GM12878 (cell line): Measurements from ENCODE around the gene CDCA3. TPM values are rescaled to one million over a fixed set of nuclear protein-coding genes. Genes with fewer than 3 reads are reported as not detected.
A peak's percentile ranks its signal among the peaks of the same experiment; 100 is the strongest.

Source experiments
- BACH1 ChIP-seq: fragments of 450-650 bp; IDR thresholded peaks from 2 replicates; pipeline ENCODE4 v1.6.1; 2017; ENCODE audit warnings: mild to moderate bottlenecking, borderline replicate concordance
- CEBPB ChIP-seq, 2 experiments: fragments of 150-350 bp in 1 of 2; IDR thresholded peaks; 2 replicates each; pipeline ENCODE4 v1.6.1; 2012 to 2014; ENCODE audit warnings: low read depth in 2 of 2, low read length in 2 of 2, borderline replicate concordance in 1 of 2, inconsistent platforms in 1 of 2
- ELK1 ChIP-seq: IDR thresholded peaks from 2 replicates; pipeline ENCODE4 v1.6.1; 2012; ENCODE audit warnings: low read depth, low read length, improper control_type of control experiment
- EP300 ChIP-seq, 2 experiments: fragments of 150-350 bp in 1 of 2; IDR thresholded peaks; 2 replicates each; pipeline ENCODE4 v1.6.1; 2011 to 2012; ENCODE audit warnings: low read depth in 2 of 2, low read length in 2 of 2, borderline replicate concordance in 1 of 2, improper control_type of control experiment in 1 of 2, inconsistent platforms in 1 of 2; ENCODE audit not compliant: control insufficient read depth in 1 of 2
- FOXK2 ChIP-seq: fragments of 450-650 bp; IDR thresholded peaks from 2 replicates; pipeline ENCODE4 v1.6.1; 2017; ENCODE audit warnings: mild to moderate bottlenecking, moderate library complexity
- HCFC1 ChIP-seq: fragments of 150-350 bp; IDR thresholded peaks from 2 replicates; pipeline ENCODE4 v1.6.1; 2014; ENCODE audit warnings: low read length
- IKZF1 ChIP-seq: fragments of 450-650 bp; conservative IDR thresholded peaks from 2 replicates; pipeline ENCODE4 v1.6.1; 2017; ENCODE audit warnings: antibody characterized with exemption, mild to moderate bottlenecking
- JUNB ChIP-seq: IDR thresholded peaks from 2 replicates; pipeline ENCODE4 v1.6.1; 2016; ENCODE audit warnings: antibody characterized with exemption, mild to moderate bottlenecking
- MTA3 ChIP-seq: IDR thresholded peaks from 2 replicates; pipeline ENCODE4 v1.6.1; 2012; ENCODE audit warnings: low read length, inconsistent platforms, borderline replicate concordance
- MXI1 ChIP-seq: fragments of 150-350 bp; IDR thresholded peaks from 2 replicates; pipeline ENCODE4 v1.6.1; 2011; ENCODE audit warnings: low read depth, mild to moderate bottlenecking, inconsistent platforms, low read length, improper control_type of control experiment
- NBN ChIP-seq: fragments of 450-650 bp; IDR thresholded peaks from 2 replicates; pipeline ENCODE4 v1.6.1; 2016
- NR2C1 ChIP-seq: fragments of 450-650 bp; IDR thresholded peaks from 2 replicates; pipeline ENCODE4 v1.6.1; 2017; ENCODE audit warnings: antibody characterized with exemption, mild to moderate bottlenecking, moderate library complexity
- PAX5 ChIP-seq: IDR thresholded peaks from 2 replicates; pipeline ENCODE4 v1.6.1; 2011; ENCODE audit warnings: low read depth, low read length, borderline replicate concordance
- POLR2AphosphoS5 ChIP-seq: IDR thresholded peaks from 2 replicates; pipeline ENCODE4 v1.6.1; 2011; ENCODE audit warnings: mild to moderate bottlenecking, low read length, inconsistent platforms
- POU2F2 ChIP-seq: IDR thresholded peaks from 3 replicates; pipeline ENCODE4 v1.6.1; 2011; ENCODE audit warnings: low read depth, mild to moderate bottlenecking, low read length, borderline replicate concordance
- RUNX3 ChIP-seq: IDR thresholded peaks from 2 replicates; pipeline ENCODE4 v1.6.1; 2012; ENCODE audit warnings: low read length, inconsistent platforms
- SP1 ChIP-seq: IDR thresholded peaks from one replicate; pipeline ENCODE4 v1.6.1; 2011; ENCODE audit warnings: low read depth, low read length
- WRNIP1 ChIP-seq: IDR thresholded peaks from 2 replicates; pipeline ENCODE4 v1.6.1; 2011; ENCODE audit warnings: low read depth, low read length, improper control_type of control experiment, borderline replicate concordance
- ZNF592 ChIP-seq: fragments of 450-650 bp; IDR thresholded peaks from 2 replicates; pipeline ENCODE4 v1.6.1; 2017; ENCODE audit warnings: mild to moderate bottlenecking, moderate library complexity
- ZZZ3 ChIP-seq: IDR thresholded peaks from 2 replicates; pipeline ENCODE4 v1.6.1; 2011; ENCODE audit warnings: low read depth; ENCODE audit not compliant: control insufficient read depth, insufficient read length
- polyA plus RNA-seq, 11 experiments: library from polyadenylated mRNA; depleted of rRNA in 4 of 11; unstranded in 6 of 11; stranded (reverse) in 5 of 11; fragments of >200 nt; fragmentation: Nextera tagmentation in 4 of 11; fragmentation: Illumina TruSeq in 1 of 11; extraction: Ambion mirVana in 4 of 11; extraction: Trizol in 1 of 11; gene quantifications; 1 replicate in 1 of 11; 2 replicates in 10 of 11; pipeline versions ENCODE4 v1.2.1 to v1.2.3, GENCODE V29; 2011 to 2016; ENCODE audit warnings: inconsistent platforms in 2 of 11, missing spikeins in 2 of 11, low read depth in 1 of 11
- total RNA-seq, 4 experiments: library from RNA; depleted of rRNA in 3 of 4; stranded (reverse); fragments of >200 nt in 3 of 4; fragmentation: Illumina TruSeq in 1 of 4; extraction: Trizol in 1 of 4; gene quantifications; 2 replicates each; pipeline versions ENCODE4 v1.2.1 to v1.2.3, GENCODE V29; 2013 to 2021
- TF ChIP-seq, protein P1 (sequence below): fragments of 150-350 bp; IDR thresholded peaks from 2 replicates; pipeline ENCODE4 v1.6.1; 2014; ENCODE audit warnings: mild to moderate bottlenecking, low read depth, low read length
- TF ChIP-seq, protein P2 (sequence below): fragments of 450-650 bp; IDR thresholded peaks from 2 replicates; pipeline ENCODE4 v1.6.1; 2018; ENCODE audit warnings: borderline replicate concordance, mild to moderate bottlenecking; ENCODE audit not compliant: partially characterized antibody

CDCA3 gene
- total and polyA plus RNA-seq, 10 of the 15 experiments (the other 5 are each of a cell fraction or from before 2014, with no cell fraction given) = 34.5 to 148 (median 97.4) TPM

GRCh38 chr12:6851921-6852650, 1.0 kb upstream of the CDCA3 start, which contains the start of gene USP5 (continued):
- peak; percentile 54; the same call in 1 of the 2 replicates for TF ChIP-seq BACH1
- peak; percentile 95 for TF ChIP-seq NR2C1
- TF ChIP-seq, protein P1, sequence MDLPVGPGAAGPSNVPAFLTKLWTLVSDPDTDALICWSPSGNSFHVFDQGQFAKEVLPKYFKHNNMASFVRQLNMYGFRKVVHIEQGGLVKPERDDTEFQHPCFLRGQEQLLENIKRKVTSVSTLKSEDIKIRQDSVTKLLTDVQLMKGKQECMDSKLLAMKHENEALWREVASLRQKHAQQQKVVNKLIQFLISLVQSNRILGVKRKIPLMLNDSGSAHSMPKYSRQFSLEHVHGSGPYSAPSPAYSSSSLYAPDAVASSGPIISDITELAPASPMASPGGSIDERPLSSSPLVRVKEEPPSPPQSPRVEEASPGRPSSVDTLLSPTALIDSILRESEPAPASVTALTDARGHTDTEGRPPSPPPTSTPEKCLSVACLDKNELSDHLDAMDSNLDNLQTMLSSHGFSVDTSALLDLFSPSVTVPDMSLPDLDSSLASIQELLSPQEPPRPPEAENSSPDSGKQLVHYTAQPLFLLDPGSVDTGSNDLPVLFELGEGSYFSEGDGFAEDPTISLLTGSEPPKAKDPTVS = no peak
- TF ChIP-seq MXI1 = peak; percentile 49
- peak; percentile 100 for TF ChIP-seq IKZF1
- peak; percentile 28; the same call in 1 of the 2 replicates for TF ChIP-seq JUNB
- peak; percentile 70; the same call in 1 of the 2 replicates for TF ChIP-seq POLR2AphosphoS5
- TF ChIP-seq ZNF592 = no peak
- peak; percentile 55; the same call in 1 of the 2 replicates for TF ChIP-seq NBN
- TF ChIP-seq, protein P2, sequence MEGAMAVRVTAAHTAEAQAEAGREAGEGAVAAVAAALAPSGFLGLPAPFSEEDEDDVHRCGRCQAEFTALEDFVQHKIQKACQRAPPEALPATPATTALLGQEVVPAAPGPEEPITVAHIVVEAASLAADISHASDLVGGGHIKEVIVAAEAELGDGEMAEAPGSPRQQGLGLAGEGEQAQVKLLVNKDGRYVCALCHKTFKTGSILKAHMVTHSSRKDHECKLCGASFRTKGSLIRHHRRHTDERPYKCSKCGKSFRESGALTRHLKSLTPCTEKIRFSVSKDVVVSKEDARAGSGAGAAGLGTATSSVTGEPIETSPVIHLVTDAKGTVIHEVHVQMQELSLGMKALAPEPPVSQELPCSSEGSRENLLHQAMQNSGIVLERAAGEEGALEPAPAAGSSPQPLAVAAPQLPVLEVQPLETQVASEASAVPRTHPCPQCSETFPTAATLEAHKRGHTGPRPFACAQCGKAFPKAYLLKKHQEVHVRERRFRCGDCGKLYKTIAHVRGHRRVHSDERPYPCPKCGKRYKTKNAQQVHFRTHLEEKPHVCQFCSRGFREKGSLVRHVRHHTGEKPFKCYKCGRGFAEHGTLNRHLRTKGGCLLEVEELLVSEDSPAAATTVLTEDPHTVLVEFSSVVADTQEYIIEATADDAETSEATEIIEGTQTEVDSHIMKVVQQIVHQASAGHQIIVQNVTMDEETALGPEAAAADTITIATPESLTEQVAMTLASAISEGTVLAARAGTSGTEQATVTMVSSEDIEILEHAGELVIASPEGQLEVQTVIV = peak; percentile 85
- no peak for TF ChIP-seq CEBPB (IDR thresholded peaks at IDR 0.05; ENCODE audit: borderline replicate concordance in 1 of 2, low read depth in 2 of 2, low read length in 2 of 2)
- no peak for TF ChIP-seq MTA3
- peak; percentile 100 for TF ChIP-seq HCFC1
- peak; percentile 84 for TF ChIP-seq ELK1
- TF ChIP-seq PAX5 = no peak; the same call in 1 of the 2 replicates
- TF ChIP-seq FOXK2 = 0 out of 2 replicates have a peak, but pooled peaks have one; percentile 14
- TF ChIP-seq ZZZ3 = no peak
- TF ChIP-seq EP300 (IDR thresholded peaks at IDR 0.05; ENCODE audit: borderline replicate concordance in 1 of 2, control insufficient read depth in 1 of 2, low read depth in 2 of 2, low read length in 2 of 2) = no peak
- TF ChIP-seq POU2F2 = no peak
- peak; percentile 72 for TF ChIP-seq RUNX3
- TF ChIP-seq WRNIP1 = no peak
- TF ChIP-seq SP1 = peak; percentile 93
